Fibroblast of villous mesenchyme (primary cell): ENCODE measurements around the gene SENP5. TPM values are rescaled to one million over a fixed set of nuclear protein-coding genes. Genes with fewer than 3 reads are reported as not detected.

Experiments
- DNase-seq: peaks from one replicate; pipeline ENCODE4 v3.0.0-alpha.2; 2010; ENCODE audit warnings: low read depth
- H3K4me3 ChIP-seq: 2 replicates; pipeline ENCODE4 v1.5.1; 2011; ENCODE audit warnings: low read depth, mild to moderate bottlenecking, low read length
- total RNA-seq: library from RNA; depleted of rRNA; stranded (reverse); fragments of >200 nt; gene quantifications from 2 replicates; pipeline ENCODE4 v1.2.3, GENCODE V29; 2012
- TF ChIP-seq, protein P1 (sequence below): IDR thresholded peaks from 2 replicates; pipeline ENCODE4 v1.5.1; 2012; ENCODE audit warnings: low read depth, mild to moderate bottlenecking, low read length; ENCODE audit not compliant: insufficient read depth

Gene SENP5
- total RNA-seq, 1 donor, result 63.9 TPM

DNA sequence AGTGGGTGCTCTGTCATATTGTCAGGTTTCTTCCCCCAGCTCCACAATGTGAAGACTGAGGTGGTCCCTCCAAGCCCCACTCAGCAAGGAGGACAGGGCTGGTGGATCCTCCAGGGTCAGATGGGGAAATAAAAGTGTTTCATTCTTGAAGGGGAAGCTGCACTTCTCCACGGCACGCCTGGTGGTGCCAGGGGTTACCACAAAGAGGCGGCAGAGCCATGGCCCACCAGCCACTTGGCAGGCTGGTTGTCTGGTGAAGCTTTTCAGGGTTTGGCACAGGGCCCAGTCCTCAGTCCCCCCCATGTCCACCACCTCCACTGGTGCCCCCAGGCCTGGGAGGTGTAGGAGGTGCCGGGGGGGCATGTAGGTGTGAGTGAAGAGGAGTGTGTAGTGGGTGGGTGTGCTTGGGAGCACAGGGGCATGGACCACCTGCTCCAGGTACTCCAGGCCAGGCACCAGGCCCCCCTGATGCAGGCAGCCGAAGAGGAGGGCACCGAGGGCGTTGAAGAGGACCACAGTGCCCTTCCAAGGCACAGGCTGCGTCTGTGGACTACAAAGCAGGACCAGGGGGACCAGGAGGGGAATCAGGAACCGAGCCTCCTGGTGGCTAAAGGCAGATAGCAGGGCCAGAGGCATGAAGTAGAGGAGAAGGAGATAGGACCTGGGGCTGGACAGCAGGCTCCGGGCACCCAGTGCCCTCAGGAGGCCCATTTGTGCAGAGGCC lies 79.6 kb downstream of the SENP5 start:
- H3K4me3 ChIP-seq, result no peak overlapping the region
- no peak for DNase-seq
- TF ChIP-seq, protein P1, sequence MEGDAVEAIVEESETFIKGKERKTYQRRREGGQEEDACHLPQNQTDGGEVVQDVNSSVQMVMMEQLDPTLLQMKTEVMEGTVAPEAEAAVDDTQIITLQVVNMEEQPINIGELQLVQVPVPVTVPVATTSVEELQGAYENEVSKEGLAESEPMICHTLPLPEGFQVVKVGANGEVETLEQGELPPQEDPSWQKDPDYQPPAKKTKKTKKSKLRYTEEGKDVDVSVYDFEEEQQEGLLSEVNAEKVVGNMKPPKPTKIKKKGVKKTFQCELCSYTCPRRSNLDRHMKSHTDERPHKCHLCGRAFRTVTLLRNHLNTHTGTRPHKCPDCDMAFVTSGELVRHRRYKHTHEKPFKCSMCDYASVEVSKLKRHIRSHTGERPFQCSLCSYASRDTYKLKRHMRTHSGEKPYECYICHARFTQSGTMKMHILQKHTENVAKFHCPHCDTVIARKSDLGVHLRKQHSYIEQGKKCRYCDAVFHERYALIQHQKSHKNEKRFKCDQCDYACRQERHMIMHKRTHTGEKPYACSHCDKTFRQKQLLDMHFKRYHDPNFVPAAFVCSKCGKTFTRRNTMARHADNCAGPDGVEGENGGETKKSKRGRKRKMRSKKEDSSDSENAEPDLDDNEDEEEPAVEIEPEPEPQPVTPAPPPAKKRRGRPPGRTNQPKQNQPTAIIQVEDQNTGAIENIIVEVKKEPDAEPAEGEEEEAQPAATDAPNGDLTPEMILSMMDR, result no peak

DNA sequence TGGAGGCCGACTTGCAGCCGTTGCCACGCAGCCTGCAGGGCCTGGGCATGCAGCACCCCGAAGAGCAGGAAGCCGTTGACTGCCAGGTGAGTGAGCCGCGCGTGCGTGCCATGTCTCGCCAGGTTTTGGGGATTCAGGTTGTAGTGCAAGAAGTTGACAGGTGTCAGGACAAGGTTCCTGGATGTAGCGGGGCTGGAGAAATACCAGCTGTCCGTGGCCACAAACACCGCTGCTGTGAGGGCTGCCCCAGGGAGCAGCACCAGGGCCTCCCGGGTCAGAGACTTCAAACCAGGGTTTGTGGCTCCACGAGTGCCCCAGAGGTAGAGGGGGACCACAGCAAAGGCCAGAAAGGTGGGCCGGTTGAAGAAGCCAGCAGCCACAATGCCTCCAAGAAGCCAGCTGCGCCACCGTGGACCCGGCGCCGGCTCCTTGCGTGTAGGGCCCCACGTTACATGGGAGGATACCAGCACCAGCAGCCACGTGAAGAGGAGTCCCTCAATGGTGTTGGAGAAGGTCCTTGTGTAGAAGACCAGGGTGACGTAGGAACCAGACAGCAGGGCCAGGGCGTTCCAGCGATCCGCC lies 80.2 kb downstream of the SENP5 start:
- no peak for DNase-seq
- TF ChIP-seq, protein P1, result no peak
- H3K4me3 ChIP-seq, result no peak overlapping the region

DNA sequence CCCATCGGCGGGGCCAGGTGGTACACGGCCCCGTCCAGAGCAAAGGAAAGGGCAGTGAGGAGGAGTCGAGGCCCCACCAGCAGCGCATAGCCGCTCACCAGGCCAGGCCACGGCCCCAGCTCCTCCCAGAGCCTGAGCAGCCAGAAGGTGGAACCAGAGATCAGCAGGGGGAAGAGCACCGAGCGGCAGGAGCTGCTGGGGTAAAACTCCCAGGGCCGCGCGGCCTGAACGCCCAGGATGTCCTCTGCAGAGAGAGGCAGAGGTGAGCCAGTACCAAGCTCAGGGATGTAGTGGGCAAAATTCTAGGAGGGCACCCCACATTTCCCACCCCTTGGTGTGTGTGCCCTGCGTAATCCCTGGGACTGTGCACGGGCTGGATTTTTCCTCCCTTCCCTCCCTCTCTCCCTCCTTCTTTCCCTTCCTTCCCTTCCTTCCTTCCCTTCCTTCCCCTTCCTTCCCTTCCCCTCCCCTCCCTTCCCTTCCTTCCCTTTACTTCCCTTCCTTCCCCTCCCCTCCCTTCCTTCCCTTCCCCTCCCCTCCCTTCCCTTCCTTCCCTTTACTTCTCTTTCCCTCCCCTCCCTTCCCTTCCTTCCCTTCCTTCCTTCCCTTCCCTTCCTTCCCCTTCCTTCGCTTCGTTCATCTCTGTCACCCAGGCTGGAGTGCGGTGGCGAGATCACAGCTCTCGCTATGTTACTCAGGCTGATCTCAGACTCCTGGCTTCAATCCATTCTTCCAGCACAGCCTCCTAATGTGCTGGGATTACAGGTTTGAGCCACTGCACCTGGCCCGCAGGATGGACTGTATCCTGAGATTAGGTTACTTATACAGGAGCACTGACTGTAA lies 80.9 kb downstream of the SENP5 start:
- DNase-seq, result no peak
- H3K4me3 ChIP-seq, result no peak overlapping the region
- TF ChIP-seq, protein P1, result no peak

DNA sequence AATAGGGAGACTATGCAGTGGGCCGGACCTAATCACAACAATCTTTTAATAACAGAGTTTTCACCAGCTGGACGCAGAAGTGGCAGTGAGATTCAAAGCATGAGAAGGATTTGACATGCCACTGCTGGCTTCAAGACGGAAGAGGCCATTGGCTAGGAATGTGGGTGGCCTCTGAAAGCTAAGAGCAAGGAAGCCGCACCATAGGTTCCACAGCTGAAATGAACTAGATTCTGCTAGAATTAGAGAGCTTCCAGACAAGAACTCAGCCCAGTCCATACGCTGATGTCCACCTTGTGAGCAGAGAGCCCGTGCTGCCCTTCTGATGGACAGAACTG lies 81.5 kb downstream of the SENP5 start:
- TF ChIP-seq, protein P1, result no peak
- no peak for DNase-seq
- no peak overlapping the region for H3K4me3 ChIP-seq

DNA sequence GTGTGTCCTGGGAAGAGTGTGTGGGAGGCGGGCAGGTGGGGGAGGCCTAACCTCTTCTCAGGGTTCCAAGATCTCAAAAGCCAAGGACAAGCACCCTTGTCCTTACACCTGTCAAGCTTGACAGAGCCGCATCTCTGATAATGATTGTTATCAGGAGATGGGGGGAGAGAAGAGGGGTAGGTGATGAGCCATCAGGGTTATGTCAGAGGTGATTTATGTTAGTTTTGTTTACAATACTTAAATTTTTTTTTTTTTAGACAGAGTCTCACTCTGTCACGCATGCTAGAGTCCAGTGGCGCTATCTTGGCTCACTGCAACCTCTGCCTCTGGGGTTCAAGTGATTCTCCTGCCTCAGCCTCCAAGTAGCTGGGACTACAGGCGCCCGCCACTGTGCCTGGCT lies 82.0 kb downstream of the SENP5 start:
- TF ChIP-seq, protein P1, result no peak
- no peak overlapping the region for H3K4me3 ChIP-seq
- no peak for DNase-seq

DNA sequence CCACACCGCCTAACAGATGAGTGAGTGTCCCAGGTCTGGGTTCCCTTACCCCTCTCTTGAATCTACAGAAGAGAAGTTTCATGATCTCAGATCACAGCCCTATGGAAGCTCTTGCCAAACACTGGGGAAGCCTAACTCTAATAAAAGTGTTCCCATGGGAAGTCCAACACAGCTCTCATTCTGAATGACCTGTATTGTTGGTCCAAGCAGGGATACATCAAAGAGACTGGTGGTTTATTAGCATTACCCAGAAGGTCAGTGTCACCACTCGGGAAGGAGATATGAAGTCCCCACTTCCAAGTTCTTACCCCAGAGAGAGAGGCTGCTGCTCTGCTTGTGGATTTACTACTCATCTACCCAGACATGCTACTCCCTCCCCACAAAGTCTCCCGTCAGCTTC lies 83.7 kb downstream of the SENP5 start:
- H3K4me3 ChIP-seq, result no peak overlapping the region
- DNase-seq, result no peak
- TF ChIP-seq, protein P1, result no peak
